Femur (tissue), 1 donor: ENCODE measurements around the gene GP1BA.

Experiments
- DNase-seq: peaks from one replicate; pipeline ENCODE4 v3.0.0-alpha.2; 2017

Gene GP1BA

DNA sequence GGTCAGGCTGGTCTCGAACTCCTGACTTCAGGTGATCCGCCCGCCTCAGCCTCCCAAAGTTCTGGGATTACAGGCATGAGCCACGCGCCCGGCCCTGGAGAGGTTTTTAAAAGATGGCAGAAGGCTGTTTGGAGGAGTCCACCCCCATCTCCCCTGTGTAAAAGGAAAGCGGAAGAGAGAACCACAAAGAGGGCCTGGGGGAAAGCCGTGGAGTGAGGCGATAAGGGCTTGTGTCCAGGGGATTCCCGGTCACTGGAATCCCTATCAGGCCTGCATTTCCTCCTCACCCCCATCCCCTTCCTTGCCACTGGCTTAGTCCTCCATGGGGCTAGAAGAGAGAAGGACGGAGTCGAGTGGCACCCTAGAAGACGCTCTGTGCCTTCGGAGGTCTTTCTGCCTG lies at the start of gene GP1BA:
Gene GP1BA (plus strand): TSS at position 315 of the 400 bp plus-strand sequence. CDS start 328 bp downstream, outside the sequence.
- DNase-seq: no peak

GRCh38 chr17:4884489-4884888 lies 47.6 kb upstream of the GP1BA start:
- no peak for DNase-seq

DNA sequence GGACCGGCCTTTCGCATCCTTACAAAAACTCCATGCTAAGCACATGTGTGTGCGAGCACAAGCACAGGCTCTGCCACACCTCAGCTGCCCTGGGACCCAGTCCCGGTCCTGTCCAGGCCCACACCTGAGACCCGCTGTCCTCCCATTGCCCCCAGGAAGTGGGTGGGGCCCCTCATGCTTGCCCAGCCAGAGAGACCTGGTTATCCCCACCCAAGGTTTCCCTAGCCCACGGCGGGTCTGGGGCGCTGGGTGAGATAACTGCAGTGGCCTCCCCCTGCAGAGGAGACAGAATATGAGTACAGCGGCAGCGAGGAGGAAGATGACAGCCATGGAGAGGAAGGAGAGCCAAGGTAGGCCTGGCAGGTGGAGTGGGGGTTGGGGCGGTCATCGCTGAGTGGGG lies 45.2 kb upstream of the GP1BA start:
- no peak for DNase-seq

- no peak for DNase-seq
Measured at GRCh38 chr17:4887581-4887980, 44.5 kb upstream of the GP1BA start.

GRCh38 chr17:4891411-4892410 lies 40.4 kb upstream of the GP1BA start:
- DNase-seq: no peak

GRCh38 chr17:4892499-4893221 lies 39.4 kb upstream of the GP1BA start:
- DNase-seq: no peak

DNA sequence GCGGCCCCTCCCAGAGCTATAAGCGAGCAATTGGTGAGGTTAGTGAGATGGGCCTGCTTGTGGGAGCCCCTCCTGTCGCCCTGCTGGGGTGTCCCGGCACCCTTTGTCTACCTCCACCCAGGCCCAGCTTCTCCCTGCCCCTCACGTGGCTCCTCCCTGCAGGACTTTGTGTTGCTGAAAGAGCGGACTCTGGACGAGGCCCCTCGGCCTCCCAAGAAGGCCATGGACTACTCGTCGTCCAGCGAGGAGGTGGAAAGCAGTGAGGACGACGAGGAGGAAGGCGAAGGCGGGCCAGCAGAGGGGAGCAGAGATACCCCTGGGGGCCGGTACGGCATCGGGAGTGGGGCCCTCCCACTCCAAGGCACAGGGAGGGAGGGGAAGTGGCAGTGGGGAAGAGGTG lies 38.8 kb upstream of the GP1BA start:
- DNase-seq: no peak

DNA sequence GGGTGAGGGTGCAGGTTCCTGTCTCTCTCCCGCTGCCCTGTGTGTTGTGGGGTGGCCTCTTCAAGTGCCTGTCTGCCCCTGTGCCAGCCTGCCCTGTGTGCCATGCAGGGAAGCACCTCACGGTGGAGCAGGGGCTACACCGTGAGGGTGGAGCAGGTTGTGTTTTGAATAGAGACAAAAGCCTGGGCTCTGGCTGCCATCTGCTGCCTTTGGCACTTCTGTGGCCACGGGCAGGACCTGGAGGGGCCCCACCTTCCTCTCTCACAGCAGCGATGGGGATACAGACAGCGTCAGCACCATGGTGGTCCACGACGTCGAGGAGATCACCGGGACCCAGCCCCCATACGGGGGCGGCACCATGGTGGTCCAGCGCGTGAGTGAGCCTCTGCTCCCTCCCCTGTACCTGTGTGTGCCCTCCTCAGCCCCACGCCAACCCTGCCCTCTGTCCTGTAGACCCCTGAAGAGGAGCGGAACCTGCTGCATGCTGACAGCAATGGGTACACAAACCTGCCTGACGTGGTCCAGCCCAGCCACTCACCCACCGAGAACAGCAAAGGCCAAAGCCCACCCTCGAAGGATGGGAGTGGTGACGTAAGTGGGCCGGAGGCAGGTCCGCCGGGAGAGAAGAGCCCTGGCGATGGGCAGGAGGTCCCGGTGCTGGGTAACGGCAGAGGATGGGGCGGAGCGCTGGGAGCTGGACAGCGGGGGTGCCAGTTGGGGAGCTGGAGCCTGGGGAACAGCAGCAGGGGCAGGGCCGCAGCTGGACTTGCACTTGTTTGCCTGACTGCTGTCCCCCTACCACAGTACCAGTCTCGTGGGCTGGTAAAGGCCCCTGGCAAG lies 38.1 kb upstream of the GP1BA start:
- DNase-seq: no peak

DNA sequence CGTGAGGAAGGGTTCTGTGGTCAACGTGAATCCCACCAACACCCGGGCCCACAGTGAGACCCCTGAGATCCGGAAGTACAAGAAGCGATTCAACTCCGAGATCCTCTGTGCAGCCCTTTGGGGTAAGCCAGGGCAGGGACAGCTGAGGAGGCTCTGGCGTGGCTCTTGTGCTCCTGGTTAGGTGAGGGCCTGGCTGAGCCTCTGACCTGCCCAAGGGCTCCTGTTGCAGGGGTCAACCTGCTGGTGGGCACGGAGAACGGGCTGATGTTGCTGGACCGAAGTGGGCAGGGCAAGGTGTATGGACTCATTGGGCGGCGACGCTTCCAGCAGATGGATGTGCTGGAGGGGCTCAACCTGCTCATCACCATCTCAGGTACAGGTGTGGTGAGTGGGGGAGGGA lies 37.0 kb upstream of the GP1BA start:
- no peak for DNase-seq

DNA sequence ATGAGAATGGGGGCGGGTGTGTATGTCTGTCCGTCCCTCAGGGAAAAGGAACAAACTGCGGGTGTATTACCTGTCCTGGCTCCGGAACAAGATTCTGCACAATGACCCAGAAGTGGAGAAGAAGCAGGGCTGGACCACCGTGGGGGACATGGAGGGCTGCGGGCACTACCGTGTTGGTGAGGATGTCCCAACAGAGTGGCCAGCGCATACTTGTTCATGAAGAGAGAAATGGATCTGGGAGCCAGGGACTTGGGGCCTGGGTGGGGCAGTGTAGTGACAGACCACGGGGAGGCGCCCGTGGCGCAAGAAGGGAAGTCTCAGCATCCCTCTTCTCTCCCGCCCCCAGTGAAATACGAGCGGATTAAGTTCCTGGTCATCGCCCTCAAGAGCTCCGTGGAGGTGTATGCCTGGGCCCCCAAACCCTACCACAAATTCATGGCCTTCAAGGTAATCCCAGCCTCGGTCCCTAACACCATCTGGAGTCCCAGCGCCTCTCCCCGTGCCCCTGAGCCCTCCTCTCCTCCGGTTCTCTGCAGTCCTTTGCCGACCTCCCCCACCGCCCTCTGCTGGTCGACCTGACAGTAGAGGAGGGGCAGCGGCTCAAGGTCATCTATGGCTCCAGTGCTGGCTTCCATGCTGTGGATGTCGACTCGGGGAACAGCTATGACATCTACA lies 36.3 kb upstream of the GP1BA start:
- no peak for DNase-seq

DNA sequence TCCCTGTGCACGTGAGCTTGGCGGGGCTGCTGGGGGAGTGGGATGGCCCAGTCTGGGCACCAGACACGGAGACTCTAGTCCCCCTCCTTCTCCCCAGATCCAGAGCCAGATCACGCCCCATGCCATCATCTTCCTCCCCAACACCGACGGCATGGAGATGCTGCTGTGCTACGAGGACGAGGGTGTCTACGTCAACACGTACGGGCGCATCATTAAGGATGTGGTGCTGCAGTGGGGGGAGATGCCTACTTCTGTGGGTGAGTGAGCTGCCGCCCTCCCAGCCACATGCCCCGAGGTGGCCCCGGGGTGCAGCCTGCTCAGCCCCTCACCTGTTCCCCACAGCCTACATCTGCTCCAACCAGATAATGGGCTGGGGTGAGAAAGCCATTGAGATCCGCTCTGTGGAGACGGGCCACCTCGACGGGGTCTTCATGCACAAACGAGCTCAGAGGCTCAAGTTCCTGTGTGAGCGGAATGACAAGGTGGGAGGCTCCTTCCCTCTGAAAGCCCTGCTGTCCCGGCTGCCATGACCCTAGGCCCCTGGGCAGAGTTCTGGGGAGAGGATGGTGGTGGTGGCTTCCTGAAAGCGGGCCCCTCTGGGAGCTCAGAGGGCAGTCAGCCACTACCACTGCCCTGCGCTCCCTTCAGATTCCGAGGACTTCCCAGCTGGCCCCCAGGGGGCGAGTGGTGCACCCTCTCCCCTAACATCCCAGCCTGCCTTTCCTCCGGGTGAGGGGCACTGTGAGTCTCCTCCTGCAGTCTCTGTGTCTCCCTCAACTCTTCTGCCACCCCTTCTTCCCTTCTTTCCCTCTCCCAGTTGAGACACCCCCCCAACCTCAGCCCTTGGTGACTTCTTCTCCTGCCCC lies 35.5 kb upstream of the GP1BA start:
- DNase-seq: no peak

DNA sequence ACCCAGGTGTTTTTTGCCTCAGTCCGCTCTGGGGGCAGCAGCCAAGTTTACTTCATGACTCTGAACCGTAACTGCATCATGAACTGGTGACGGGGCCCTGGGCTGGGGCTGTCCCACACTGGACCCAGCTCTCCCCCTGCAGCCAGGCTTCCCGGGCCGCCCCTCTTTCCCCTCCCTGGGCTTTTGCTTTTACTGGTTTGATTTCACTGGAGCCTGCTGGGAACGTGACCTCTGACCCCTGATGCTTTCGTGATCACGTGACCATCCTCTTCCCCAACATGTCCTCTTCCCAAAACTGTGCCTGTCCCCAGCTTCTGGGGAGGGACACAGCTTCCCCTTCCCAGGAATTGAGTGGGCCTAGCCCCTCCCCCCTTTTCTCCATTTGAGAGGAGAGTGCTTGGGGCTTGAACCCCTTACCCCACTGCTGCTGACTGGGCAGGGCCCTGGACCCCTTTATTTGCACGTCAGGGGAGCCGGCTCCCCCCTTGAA lies 34.8 kb upstream of the GP1BA start:
- DNase-seq: no peak

DNA sequence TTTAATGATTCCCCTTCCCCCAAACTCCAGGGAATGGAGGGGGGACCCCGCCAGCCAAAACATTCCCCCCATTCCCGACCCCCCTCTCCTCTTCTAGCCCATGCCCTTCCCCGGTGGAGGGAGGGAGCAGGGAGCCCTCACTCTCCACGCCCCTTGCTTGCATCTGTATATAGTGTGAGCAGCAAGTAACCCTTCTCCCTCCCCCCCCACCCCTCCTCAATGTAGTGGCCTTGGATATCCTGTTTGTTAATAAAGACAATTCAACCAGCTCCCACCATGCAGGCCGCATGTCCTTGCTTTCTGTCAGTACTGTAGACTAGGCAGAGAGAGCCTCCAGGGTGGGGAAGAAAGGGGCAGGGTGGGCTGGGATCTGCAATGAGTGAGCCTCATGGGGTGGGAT lies 34.3 kb upstream of the GP1BA start:
- no peak for DNase-seq

GRCh38 chr17:4898351-4898750 lies 33.7 kb upstream of the GP1BA start:
- no peak for DNase-seq

DNA sequence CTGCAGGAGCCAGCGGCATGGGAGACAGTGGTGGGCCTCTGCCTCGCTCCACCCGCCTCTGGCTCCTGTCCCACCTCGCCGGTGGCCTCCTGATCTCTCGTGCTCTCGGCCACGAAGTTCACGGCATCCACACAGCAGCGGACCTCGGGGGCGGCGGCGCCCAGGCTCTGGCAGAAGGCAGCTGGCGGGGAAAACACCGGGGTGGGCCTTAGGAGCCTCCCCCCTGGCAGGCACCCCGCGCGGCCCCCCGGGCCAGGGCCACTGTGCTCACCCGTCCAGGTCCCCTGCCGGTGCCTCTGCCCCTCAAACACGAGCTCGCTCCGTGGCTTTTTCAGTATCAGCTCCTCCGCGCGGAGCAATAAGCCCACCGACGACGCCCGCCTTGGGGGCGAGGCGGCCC lies 33.1 kb upstream of the GP1BA start:
- DNase-seq: no peak

DNA sequence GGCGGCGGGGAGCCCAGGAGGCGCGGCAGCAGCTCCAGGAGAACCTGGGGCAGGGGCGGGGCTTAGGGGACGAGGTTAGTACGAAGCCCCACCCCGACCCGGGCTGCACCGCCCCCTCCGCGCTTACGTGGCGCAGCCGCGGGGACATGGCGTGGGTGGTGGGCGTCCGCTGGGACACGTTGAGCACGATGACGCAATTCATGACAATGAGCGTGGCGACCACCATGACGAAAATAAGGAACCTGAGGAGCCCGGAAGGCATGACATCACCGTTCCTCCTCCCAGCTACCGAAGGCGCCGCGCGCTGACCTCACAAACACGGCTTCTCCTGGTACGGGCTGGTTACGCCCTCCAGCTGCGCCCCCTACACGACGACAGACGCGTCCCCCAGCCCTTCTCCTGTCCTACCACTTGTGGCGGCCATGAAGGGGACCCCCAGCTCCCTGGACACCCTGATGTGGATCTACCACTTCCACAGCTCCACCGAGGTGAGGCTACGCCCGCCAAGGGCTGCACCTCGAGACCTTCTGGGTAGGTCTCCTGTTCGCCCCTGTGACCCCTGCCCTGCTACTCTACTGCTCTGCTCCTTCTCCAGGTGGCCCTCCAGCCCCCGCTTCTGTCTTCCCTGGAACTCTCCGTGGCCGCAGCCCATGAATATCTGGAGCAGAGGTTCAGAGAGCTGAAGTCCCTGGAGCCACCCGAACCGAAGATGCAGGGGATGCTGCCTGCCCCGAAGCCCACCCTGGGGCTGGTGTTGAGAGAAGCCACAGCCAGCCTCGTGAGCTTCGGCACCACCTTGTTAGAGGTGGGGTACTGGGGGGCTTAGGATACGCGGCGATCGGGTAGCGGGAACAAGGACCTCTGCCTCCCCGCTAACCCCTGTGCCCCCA lies 32.5 kb upstream of the GP1BA start, which contains the start of gene C17orf107:
Gene C17orf107 (plus strand): TSS at position 196 of the 890 bp plus-strand sequence. CDS start 227 bp downstream, at position 423.
- DNase-seq: peak; percentile 90

GRCh38 chr17:4900231-4901107 lies 31.6 kb upstream of the GP1BA start:
- DNase-seq: peak; percentile 74

DNA sequence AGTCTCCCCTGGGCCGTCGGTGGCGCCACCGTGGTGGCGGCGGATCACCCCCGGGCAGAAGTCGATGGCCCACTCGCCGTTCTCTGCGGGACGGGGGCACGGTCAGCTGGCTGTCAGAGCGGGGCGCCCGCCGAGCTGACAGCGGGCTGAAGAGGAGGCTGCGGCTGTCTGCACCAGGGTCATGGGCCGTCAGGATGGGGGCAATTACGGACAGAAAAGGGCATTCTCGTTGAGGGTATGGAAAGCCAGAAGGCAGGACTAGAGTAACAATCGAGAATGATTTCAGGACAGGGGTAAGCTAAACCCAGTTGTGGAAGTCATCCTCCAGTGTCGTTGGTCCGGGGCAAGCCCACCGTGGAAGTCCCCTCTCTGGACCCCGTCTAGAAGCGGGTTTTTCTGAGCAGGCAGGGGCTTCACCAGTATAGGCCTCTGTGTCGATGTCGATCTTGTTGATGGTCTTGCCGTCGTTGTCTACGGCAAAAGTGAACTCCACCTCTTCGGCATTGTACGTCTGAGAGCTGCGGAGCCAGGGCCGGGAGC lies 30.9 kb upstream of the GP1BA start:
- DNase-seq: no peak
